Skin epidermis (tissue), 12 donors: ENCODE data around the gene CORO6.

Experiments used
- H3K27ac ChIP-seq, 21 experiments: fragments of 200-600 bp; sonication (generic) in 11 of 21; one replicate each; pipeline ENCODE4 v1.5.0; 2020; ENCODE audit warnings: mild to moderate bottlenecking in 3 of 21, inconsistent platforms in 2 of 21, moderate library complexity in 2 of 21
- H3K4me3 ChIP-seq, 7 experiments: fragments of 200-600 bp; sonication (generic) in 2 of 7; one replicate each; pipeline ENCODE4 v1.5.0; 2020; ENCODE audit warnings: inconsistent platforms in 2 of 7, mild to moderate bottlenecking in 2 of 7, moderate library complexity in 1 of 7

The CORO6 gene

GRCh38 chr17:29594519-29595090 is 28.1 kb downstream of the CORO6 start:
- Histone ChIP-seq H3K4me3 (peak overlapping the region in 2 of 7 experiments; percentile 49 to 73), H3K27ac (peak overlapping the region in 2 of 21 experiments; percentile 68 to 77)

DNA sequence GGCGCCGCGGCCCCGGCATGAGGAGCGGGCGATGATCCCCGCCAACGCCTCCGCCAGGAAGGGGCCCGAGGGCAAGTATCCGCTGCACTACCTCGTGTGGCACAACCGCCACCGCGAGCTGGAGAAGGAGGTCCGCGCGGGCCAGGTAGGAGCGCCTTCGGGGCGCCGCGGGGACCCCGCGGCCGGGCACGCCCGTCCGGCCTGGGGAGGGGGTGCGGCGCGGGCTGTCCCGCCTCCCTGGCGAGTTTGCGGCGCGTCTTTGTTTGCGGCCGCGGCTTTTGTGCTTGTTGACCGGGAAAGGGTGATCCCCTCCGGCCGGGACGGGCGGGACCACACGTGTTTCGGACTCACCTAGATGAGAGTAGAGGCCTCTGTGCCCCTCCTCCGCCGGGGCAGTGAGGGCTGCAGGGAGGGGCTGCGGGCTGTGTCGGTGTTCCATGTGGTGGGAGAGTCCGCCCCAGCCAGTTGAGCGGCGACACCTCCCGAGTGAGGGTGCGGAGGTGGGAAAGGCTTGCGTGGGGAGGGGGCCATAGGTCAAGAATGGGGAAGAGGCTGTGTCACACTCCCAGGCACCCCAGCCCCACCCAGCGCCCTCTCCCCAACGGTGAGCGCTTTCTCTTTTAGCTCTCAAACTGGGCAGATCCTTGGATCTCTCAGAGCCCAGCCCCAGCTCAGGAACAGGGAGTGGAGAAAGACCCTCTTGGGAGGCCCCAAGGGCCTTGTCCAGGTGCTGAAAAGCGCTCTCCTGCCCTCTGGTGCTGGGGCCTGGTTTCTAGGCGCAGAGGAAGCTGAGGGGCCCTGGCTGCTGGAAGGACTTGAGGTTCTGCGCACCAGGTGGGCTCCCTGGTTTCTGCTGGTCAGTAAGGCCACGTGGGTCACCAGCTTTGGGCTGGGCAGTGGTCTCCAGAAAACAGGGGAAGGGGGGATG is 28.9 kb downstream of the CORO6 start:
- H3K27ac ChIP-seq: peak overlapping the region in 9 of 21 experiments; percentile 13 to 83 (median 42)

DNA sequence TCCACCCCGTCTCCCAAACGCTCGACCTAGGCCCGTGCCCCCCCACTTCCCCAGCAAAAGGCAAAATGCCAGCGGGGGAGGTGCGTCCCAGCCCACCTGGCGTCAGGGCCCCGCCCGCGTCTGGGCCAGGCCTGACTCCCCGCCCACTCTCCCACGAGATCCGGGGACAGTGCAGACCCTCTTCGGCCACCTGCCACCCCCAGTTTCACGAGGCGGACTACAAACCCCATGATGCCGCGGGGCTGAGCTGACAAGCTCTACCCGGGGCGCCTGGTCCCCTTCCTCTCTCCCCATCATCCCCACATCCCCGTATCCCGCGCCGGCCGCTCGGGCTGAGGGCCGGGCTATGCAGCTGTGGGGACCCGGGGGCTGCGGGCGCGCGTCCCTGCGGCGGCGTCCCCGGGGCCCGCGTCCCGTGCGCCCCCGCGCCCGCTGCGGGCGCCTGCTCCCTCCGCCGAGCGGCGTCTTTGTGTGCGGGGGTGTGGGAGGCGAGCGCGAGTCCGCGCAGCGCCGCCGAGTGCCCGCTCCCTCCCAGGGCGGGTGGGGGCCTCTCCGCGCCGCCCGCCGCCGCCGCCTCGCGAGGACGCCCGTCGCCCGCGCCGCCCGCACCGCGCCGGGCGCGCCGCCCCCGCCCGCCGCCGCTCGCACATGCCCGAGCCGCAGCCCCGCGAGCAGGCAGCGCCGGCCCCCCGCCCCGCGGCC is 29.7 kb downstream of the CORO6 start, which contains the start of gene ANKRD13B:
Gene ANKRD13B, plus strand, starts transcription at position 283 of the 702 bp plus-strand sequence. CDS start 490 bp downstream, outside the sequence.
- H3K27ac ChIP-seq: peak within 1 kb of the TSS in 15 of 21 experiments; percentile 18 to 96 (median 85)
- H3K4me3 ChIP-seq: peak within 1 kb of the TSS; percentile 48 to 73 (median 54)

More for the DNA sequence above, 28.9 kb downstream of the CORO6 start:
- peak overlapping the region; percentile 44 to 73 (median 52) for H3K4me3 ChIP-seq

- Histone ChIP-seq H3K4me3 (peak overlapping the region in 5 of 7 experiments; percentile 7 to 73 (median 25)), H3K27ac (peak overlapping the region in 18 of 21 experiments; percentile 18 to 96 (median 87))
Observed at GRCh38 chr17:29591737-29592608, 30.7 kb downstream of the CORO6 start.

- peak overlapping the region in 20 of 21 experiments; percentile 34 to 96 (median 86) for H3K27ac ChIP-seq
- H3K4me3 ChIP-seq: peak overlapping the region in 5 of 7 experiments; percentile 7 to 73 (median 19)
Observed at GRCh38 chr17:29591146-29591736, 31.5 kb downstream of the CORO6 start.

GRCh38 chr17:29590411-29591145 is 32.1 kb downstream of the CORO6 start:
- peak overlapping the region in 6 of 7 experiments; percentile 14 to 80 (median 40) for H3K4me3 ChIP-seq
- peak overlapping the region in 20 of 21 experiments; percentile 42 to 96 (median 87) for H3K27ac ChIP-seq

- Histone ChIP-seq H3K27ac (peak within 1 kb of the TSS; percentile 56 to 96 (median 87)), H3K4me3 (peak within 1 kb of the TSS; percentile 50 to 80 (median 73))
Observed at GRCh38 chr17:29589524-29590410, 32.9 kb downstream of the CORO6 start, which contains the start of gene GIT1. GIT1 (minus strand) TSS chr17:29589648; CDS start chr17:29589378, 270 bp downstream.

GRCh38 chr17:29588562-29589411 is 33.9 kb downstream of the CORO6 start:
- Histone ChIP-seq H3K27ac (peak overlapping the region in 20 of 21 experiments; percentile 12 to 88 (median 80)), H3K4me3 (peak overlapping the region; percentile 50 to 80 (median 73))

DNA sequence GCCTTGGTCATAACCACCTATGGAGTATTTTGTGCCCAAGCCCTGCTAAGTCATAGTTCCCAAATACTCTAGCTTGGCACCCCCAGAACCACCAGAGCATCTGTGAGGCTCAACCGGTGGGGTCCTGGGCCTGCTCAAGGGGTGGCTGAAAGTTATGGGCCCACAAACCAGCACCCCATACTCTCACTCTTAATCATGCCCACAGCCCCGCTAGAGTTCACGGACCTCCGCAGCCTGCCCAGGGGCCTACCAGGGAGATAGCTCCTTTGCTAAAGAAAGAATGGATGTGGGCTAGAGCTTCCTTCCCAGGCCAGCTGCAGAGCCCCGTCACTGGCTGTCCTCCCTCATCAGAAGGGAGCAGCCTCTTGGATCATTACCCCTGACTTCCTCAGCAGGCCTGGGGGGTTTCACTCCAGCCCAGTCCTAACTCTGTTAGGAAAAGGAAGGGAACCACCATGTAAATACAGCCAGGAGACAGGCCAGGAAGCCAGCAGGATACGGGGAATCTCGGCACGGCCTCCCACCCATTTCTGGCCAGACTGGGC is 34.6 kb downstream of the CORO6 start:
- Histone ChIP-seq H3K27ac (peak overlapping the region in 20 of 21 experiments; percentile 12 to 88 (median 80)), H3K4me3 (peak overlapping the region; percentile 50 to 80 (median 73))

DNA sequence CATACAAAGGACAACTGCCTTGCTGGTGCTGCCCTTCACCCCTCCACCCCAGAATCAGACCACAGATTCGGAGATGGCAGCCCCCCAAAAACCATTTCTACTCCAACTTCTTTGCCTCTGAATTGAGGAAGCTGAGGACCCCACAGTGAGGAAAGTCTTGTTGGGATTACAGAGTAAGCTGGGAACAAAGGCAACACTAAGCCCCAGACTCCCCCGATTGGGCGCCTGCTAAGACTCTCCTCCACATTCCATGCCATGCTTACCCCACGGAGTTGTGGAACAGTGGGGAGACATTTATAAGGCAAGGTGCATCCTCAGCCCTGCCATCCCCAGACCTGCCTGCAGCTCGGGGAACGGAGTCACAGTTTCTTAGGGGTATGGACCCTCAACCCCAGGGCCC is 35.1 kb downstream of the CORO6 start:
- Histone ChIP-seq H3K27ac (peak overlapping the region in 14 of 21 experiments; percentile 43 to 88 (median 80)), H3K4me3 (peak overlapping the region in 4 of 7 experiments; percentile 50 to 80 (median 75))

GRCh38 chr17:29586676-29587469 is 35.8 kb downstream of the CORO6 start:
- Histone ChIP-seq H3K4me3 (no peak overlapping the region), H3K27ac (peak overlapping the region in 12 of 21 experiments; percentile 0 to 88 (median 78))

DNA sequence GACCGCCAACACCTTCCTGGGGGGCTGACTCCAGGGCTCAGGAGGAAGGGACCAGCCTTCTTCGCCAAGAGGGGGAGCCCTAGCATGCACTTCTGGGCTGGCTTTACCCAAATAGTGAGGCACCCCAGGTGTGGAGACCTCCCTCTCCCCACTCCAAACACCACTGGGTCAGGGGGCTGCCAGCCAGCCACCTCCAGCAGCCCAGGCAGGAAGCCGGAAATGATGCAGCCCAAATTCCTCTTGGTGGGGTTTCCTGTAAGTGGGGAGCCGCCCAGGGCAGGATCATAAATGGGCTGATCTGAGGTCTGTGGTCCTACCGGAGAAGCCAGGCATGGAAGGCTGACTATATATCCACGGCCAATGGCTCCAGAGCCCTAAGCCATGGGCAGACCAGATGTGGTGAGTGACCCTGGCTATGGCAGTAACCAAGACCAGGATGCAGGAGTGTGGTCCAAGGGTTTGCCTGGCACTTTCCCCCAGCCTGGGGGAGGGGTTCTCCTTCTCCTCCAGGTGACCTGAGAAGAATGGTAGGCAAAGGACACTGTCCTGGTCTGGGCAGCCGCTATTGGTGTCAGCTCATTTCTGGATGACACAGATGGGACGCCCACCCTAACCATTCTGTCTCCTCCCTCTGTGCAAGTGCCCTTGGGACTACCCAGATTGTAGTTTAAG is 37.5 kb downstream of the CORO6 start:
- Histone ChIP-seq H3K4me3 (peak overlapping the region in 2 of 7 experiments; percentile 3 to 8), H3K27ac (peak overlapping the region in 18 of 21 experiments; percentile 3 to 75 (median 59))

DNA sequence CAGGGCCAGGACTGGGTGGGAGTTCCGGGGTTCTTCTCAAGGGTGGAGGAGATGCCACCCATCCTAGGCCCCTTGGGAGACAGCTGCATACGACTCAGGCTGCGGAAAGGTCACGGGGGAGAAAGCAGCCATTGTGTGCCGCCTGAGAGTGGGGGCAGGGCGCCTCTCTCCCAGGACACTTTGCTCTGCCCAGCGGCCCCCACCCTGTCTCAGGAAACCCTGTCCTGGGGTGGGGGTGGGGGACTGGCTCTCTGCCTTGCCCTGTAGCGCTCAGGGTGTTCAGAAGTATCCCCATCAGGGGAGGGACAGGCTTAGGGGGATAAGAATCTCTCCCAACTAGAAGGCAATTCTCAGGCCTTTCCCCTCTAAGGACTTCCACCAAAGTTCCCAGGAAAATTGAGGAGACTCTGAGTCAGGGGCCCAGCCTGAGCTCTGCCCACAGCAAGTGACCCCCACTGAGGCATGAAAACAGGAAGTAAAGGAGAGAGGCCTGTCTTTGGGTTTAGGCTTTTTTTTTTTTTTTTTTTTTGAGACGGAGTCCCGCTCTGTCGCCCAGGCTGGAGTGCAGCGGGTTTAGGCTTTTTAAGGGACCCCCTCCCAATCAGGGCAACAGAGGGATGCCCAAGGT is 38.1 kb downstream of the CORO6 start:
- peak overlapping the region in 19 of 21 experiments; percentile 3 to 75 (median 59) for H3K27ac ChIP-seq
- no peak overlapping the region for H3K4me3 ChIP-seq
